GM21526 (cell line): ENCODE data around the gene OR6B1.
"Not testable (repeated sequence)": the region's sequence is repeated elsewhere in the genome, so short reads cannot be mapped to it uniquely, and the experiment has no call there.

Experiments used
- ATAC-seq: cut with Tn5 transposase; IDR thresholded peaks from one replicate; pipeline ENCODE4 v1.9.1; 2021; ENCODE audit warnings: moderate library complexity; ENCODE audit not compliant: unreplicated experiment, low FRiP score

OR6B1 gene

GRCh38 chr7:144036302-144036885 lies 36.3 kb downstream of the OR6B1 start:
- no peak for ATAC-seq

GRCh38 chr7:144037414-144038035 lies 37.4 kb downstream of the OR6B1 start:
- no peak for ATAC-seq

GRCh38 chr7:144038887-144039286 lies 38.8 kb downstream of the OR6B1 start:
- ATAC-seq = no peak

- ATAC-seq = no peak
Observed at GRCh38 chr7:144048648-144049047, 48.5 kb downstream of the OR6B1 start, which contains the start of gene OR2A5. Gene OR2A5, plus strand, starts transcription at chr7:144048948. Its CDS starts 1,454 bp downstream, at chr7:144050402.

DNA sequence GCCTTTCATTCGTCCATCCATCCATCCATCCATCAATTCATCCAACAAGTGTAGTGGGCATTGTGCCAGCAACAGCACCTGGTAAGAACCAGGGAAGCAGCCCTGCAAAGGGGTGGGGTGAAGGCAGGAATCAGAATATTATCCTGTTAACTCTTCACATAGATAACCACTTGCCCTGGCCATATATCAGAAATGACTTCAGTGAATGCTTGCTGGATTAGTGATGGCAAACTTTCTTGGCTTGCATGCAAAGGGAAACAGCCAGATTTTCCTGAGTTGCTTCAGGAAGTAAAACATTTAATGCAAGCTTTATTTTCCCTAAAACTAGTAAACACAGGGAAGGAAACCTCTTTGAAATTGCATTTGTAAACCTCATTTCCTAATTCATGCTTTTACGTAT lies 49.4 kb downstream of the OR6B1 start:
- ATAC-seq = no peak

- ATAC-seq = no peak
Observed at GRCh38 chr7:144050093-144050492, 50.0 kb downstream of the OR6B1 start.

GRCh38 chr7:144050884-144051283 lies 50.8 kb downstream of the OR6B1 start:
- not testable (repeated sequence) for ATAC-seq

- ATAC-seq = no peak
Observed at GRCh38 chr7:144057954-144058353, 57.8 kb downstream of the OR6B1 start.
